ENCODE data around the gene KNSTRN.

Gene KNSTRN

GRCh38 chr15:40365624-40366456, 16.7 kb upstream of the KNSTRN start:
- in situ Hi-C loops (cut with MboI; ENCODE audit: low sequenced_read_pairs): no loop called here

DNA sequence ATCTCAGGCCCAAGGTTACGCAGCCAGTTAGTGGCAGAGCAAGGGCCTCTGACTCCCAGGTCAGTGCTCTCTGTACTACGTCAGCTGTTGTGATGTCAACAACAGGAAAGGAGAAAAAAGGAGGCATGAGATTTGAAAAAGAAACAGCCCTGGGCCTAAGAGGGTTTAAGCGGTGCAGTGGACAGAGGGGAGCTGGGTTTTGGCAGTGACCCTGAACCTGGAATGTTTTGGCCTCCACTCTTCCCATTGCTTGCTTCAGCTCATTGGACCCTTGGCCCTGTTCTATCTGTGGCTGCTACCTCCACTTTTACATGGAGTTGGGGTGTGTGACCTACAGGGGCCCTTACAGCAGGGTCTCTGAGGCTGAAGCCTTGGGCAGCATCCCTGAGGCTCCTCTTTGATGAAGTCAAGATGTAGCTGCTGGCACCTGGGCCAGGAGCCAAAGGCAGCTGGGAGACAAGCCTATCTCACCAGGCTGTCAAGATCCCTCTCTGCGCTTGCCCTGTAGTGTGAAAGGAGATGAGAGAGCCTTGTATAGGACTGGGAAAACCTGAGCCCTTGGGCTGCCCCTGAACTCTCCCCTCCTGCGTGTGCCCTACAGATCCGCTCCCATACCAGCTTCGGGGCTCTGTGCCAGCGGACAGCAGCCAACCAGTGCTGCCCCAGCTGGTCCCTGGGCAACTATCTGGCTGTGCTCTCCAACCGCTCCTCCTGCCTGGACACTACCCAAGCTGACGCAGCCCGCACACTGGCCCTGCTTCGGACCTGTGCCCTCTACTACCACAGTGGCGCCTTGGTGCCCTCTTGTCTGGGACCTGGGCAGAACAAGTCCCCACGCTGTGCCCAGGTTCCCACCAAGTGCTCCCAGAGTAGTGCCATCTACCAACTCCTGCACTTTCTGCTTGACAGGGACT, 15.8 kb upstream of the KNSTRN start:
- in situ Hi-C loops (cut with MboI; ENCODE audit: low sequenced_read_pairs): no loop called here

DNA sequence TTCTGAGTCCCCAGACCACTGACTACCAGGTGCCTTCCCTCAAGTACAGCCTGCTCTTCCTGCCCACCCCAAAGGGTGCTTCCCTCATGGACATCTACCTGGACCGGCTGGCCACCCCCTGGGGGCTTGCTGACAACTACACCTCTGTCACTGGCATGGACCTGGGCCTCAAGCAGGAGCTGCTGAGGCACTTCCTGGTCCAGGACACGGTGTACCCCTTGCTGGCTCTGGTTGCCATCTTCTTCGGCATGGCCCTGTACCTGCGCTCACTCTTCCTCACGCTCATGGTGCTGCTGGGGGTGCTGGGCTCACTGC, 15.2 kb upstream of the KNSTRN start:
- in situ Hi-C loops (cut with MboI; ENCODE audit: low sequenced_read_pairs): no loop called here

- in situ Hi-C loops (cut with MboI; ENCODE audit: low sequenced_read_pairs): no loop called here
Measured at GRCh38 chr15:40367686-40368611, 14.6 kb upstream of the KNSTRN start.

GRCh38 chr15:40368719-40369473, 13.6 kb upstream of the KNSTRN start:
- in situ Hi-C loops (cut with MboI; ENCODE audit: low sequenced_read_pairs): no loop called here

DNA sequence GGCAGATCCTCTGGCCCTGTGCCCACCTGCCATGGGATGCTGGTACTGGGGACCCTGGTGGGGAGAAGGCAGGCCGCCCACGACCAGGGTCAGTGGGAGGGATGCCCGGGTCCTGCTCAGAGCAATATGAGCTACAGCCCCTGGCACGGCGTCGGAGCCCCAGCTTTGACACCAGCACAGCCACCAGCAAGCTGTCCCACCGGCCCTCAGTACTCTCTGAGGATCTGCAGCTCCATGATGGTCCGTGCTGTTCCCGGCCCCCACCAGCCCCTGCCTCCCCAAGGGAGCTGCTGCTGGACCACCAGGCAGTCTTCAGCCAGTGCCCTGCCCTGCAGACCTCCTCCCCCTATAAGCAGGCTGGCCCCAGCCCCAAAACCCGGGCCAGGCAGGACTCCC, 13.0 kb upstream of the KNSTRN start:
- in situ Hi-C loops (cut with MboI; ENCODE audit: low sequenced_read_pairs): no loop called here

GRCh38 chr15:40369971-40370370, 12.6 kb upstream of the KNSTRN start:
- in situ Hi-C loops (cut with MboI; ENCODE audit: low sequenced_read_pairs): no loop called here

GRCh38 chr15:40372981-40373380, 9.5 kb upstream of the KNSTRN start:
- in situ Hi-C loops (cut with MboI; ENCODE audit: low sequenced_read_pairs): no loop called here

GRCh38 chr15:40377606-40378005, 4.9 kb upstream of the KNSTRN start:
- in situ Hi-C loops (cut with MboI; ENCODE audit: low sequenced_read_pairs): no loop called here

GRCh38 chr15:40379374-40379773, 3.1 kb upstream of the KNSTRN start:
- in situ Hi-C loops (cut with MboI; ENCODE audit: low sequenced_read_pairs): no loop called here

- in situ Hi-C loops (cut with MboI; ENCODE audit: low sequenced_read_pairs): no loop called here
Measured at GRCh38 chr15:40379853-40380252, 2.7 kb upstream of the KNSTRN start.

GRCh38 chr15:40380636-40381035, 1.9 kb upstream of the KNSTRN start:
- in situ Hi-C loops (cut with MboI; ENCODE audit: low sequenced_read_pairs): no loop called here

DNA sequence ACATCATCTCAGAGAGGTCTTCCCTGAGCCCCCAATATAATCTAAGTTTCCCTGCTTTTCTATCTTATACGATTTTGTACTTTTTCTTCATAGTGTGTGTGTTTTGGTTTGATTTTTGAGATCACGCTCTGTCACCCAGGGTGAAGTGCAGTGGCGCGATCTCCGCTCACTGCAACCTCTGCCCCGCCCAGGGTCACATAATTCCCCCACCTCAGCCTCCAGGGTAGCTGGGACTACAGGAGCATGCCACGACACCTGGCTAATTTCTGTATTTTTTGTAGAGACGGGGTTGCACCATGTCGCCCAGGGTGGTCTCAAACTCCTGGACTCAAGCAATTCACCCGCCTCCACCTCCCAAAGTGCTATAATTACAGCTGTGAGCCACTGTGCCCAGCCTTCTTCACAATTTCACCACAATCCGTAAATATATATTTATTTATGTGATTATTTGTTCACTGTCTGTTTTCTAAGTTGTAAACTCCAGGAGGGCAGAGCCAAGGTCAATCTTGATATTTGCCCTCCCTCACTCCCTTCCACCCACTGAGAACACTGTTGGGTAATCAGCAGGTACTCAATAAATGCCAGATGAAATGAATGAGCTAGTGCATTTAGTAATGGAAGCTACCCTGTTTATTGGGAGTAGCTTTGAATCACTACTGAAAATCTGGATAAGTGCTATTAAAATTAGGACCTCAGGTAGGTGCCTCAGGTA, 547 bp upstream of the KNSTRN start:
- in situ Hi-C loops (cut with MboI; ENCODE audit: low sequenced_read_pairs): no loop called here

- in situ Hi-C loops (cut with MboI; ENCODE audit: low sequenced_read_pairs): no loop called here
Measured at GRCh38 chr15:40386480-40386879, 4.0 kb downstream of the KNSTRN start.

GRCh38 chr15:40388941-40389823, 6.7 kb downstream of the KNSTRN start:
- in situ Hi-C loops (cut with MboI; ENCODE audit: low sequenced_read_pairs): no loop called here

- in situ Hi-C loops (cut with MboI; ENCODE audit: low sequenced_read_pairs): no loop called here
Measured at GRCh38 chr15:40389824-40390595, 7.5 kb downstream of the KNSTRN start.

GRCh38 chr15:40392986-40393948, 10.7 kb downstream of the KNSTRN start:
- in situ Hi-C loops (cut with MboI; ENCODE audit: low sequenced_read_pairs): no loop called here
